BLaER1 (cell line): ENCODE measurements around the gene C6orf89.

Experiments used
- H3K27ac ChIP-seq: shearing (Covaris generic); formaldehyde crosslinking; 2 replicates; pipeline ENCODE4 v1.8.1; 2022
- H3K27me3 ChIP-seq: shearing (Covaris generic); formaldehyde crosslinking; 2 replicates; pipeline ENCODE4 v1.8.1; 2022
- H3K36me3 ChIP-seq: shearing (Covaris generic); formaldehyde crosslinking; 2 replicates; pipeline ENCODE4 v1.8.1; 2022
- H3K4me1 ChIP-seq: shearing (Covaris generic); formaldehyde crosslinking; 2 replicates; pipeline ENCODE4 v1.8.1; 2022
- H3K4me2 ChIP-seq: shearing (Covaris generic); formaldehyde crosslinking; 2 replicates; pipeline ENCODE4 v1.8.1; 2022
- H3K4me3 ChIP-seq: shearing (Covaris generic); formaldehyde crosslinking; 2 replicates; pipeline ENCODE4 v1.8.1; 2022
- H3K9ac ChIP-seq: shearing (Covaris generic); formaldehyde crosslinking; 2 replicates; pipeline ENCODE4 v1.8.1; 2022
- H3K9me3 ChIP-seq: shearing (Covaris generic); formaldehyde crosslinking; 2 replicates; pipeline ENCODE4 v1.8.1; 2022
- H4K20me1 ChIP-seq: shearing (Covaris generic); formaldehyde crosslinking; 2 replicates; pipeline ENCODE4 v1.8.1; 2022
- Cebpa-rat ChIP-seq: shearing (Covaris generic); IDR thresholded peaks from 2 replicates; pipeline ENCODE4 v1.8.1; 2022

Gene C6orf89

DNA sequence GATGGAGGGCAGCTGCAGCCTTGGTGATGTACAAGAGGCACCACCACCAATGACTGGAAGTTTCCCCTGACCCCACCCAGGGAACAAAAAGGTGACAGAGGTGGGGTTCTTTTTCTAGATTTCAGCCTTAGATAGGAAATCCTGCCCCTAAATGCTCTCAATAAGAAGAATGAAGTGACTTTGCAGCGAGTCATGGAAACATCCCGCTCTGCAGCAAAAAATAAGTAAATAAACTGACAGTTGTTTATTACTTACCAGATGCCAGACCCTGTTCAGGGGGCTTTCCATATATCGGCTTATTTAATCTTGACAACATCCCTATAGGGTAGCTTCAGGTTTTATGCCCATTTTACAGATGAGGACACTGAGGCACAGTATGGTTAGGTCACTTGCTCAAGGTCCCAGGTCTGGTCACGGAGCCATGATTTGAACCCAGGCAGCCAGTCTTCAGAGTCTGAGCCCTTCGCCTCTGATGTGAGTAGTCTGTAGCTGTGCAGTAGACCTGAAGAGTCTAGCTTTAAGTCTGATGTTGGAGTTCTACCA, 19.2 kb downstream of the C6orf89 start:
- no peak for TF ChIP-seq Cebpa-rat
- Histone ChIP-seq H3K4me1 (peaks cover 7% of the 10 kb centered on the region), H3K4me3 (no peak overlapping the region), H3K4me2 (no peak overlapping the region), H4K20me1 (0 out of 2 replicates have a peak, but pooled peaks cover 6% of the 10 kb centered on the region), H3K9me3 (no peaks in the 10 kb centered on the region), H3K27ac (no peak overlapping the region), H3K36me3 (peaks cover 74% of the 10 kb centered on the region), H3K9ac (no peak overlapping the region), H3K27me3 (no peaks in the 10 kb centered on the region)

DNA sequence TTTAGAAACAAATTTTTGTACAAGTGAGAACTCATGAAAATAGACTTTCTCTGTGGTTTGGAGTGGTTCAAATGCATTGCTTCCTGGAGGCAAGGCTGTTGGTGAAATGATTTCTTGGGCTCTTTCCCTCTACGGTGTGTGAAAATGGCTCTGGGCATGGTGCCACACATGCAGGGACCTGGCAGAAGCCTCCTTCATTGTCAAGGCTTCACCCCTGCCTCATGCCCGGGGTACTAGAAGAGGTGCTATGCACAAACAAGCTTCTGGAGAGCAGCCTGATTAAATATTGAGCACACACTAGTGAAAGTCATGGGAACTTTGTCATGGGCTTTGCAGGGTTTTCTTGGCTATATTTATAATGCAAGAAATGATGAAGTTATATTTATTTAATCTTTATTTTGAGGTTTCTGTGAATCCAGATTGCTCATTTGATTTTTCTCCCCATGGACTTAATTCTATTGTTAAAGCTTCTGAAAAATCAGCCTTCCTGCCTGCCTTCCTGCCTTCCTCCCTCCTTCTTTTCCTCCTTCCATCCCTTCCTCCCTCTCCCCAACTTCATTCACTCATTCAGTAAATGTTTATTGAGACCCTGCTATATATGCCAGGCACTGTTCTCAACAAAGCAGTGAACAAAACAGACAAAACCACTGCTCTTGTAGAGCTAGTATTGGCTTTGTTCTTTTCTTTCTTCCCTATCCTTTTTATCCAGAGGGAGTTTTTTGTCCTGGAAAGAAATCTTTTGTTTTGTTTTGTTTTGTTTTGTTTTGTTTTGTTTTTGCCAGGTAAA, 21.0 kb downstream of the C6orf89 start:
- Histone ChIP-seq H3K36me3 (peaks cover 61% of the 10 kb centered on the region), H3K27me3 (no peaks in the 10 kb centered on the region), H3K9me3 (no peaks in the 10 kb centered on the region), H3K4me1 (peaks cover 17% of the 10 kb centered on the region), H3K4me3 (no peak overlapping the region), H3K9ac (no peak overlapping the region), H4K20me1 (peaks cover 9% of the 10 kb centered on the region), H3K27ac (no peak overlapping the region), H3K4me2 (no peak overlapping the region)
- TF ChIP-seq Cebpa-rat = no peak

DNA sequence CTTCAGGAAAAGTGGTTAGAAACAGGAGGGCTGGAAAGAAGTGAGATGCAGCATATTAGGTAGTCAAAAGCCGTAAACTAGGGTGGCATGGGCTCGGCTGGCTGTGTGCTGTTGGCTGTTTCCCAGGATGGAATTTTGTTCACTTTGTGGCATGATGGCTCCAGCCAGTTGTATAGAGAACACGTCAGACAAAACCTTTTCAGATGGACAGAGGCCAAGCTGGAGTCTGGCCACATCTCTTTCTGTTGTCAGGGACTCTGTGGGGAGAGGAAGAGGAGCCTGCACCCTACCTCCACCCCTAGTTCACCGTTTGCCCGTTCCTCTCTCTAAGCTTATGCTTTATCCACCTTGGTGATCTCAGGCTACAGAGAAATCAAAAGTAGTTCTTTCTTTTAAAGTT, 22.0 kb downstream of the C6orf89 start:
- no peak for TF ChIP-seq Cebpa-rat
- Histone ChIP-seq H3K27me3 (no peaks in the 10 kb centered on the region), H3K4me3 (no peak overlapping the region), H3K9ac (no peak overlapping the region), H3K36me3 (peaks cover 51% of the 10 kb centered on the region), H4K20me1 (peaks cover 19% of the 10 kb centered on the region), H3K9me3 (no peaks in the 10 kb centered on the region), H3K4me1 (peaks cover 28% of the 10 kb centered on the region), H3K4me2 (no peak overlapping the region), H3K27ac (no peak overlapping the region)

DNA sequence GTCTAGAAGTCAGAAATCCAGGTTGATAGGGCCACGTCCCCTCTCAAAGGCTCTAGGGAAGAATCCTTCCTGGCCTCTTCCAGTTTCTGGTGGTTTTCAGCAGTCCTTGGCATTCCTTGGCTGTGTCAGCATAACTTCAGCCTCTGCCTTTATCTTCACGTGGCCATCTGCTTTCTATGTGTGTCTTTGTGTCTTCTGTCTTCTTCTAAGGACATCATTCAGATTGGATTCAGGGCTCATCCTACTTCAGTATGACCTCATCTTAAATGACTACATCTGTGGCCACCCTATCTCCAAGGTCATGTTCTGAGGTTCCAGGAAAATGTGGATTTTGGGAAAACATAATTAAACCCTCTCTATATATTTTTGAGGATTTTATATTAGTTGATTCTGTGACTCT, 23.0 kb downstream of the C6orf89 start:
- TF ChIP-seq Cebpa-rat = no peak

DNA sequence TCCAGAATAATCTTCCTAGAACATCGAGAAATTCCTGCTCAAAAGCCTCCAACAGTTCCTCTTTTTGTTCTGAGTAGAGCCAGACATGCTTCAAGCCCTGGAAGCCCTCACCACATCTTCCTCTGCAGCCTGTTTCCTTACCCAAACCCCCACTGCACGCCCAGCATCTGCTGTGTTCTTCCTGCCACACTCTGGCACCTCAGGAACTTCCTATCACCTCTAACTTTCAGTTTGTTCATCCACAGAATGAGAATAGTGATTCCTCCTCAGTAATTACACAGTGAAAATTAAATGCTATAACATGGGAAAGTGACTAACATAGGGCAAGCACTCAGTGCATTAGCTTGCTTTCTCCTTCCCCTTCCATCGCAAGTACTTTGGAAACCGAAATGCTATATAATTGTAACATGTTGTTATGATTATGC, 26.3 kb downstream of the C6orf89 start:
- H4K20me1 ChIP-seq = peaks cover 50% of the 10 kb centered on the region
- no peak for TF ChIP-seq Cebpa-rat
- H3K27me3 ChIP-seq = no peaks in the 10 kb centered on the region
- no peaks in the 10 kb centered on the region for H3K9me3 ChIP-seq
- peaks cover 40% of the 10 kb centered on the region for H3K36me3 ChIP-seq
- peak overlapping the region; percentile 5; the same call in 1 of the 2 replicates for H3K4me3 ChIP-seq
- H3K4me2 ChIP-seq = peak overlapping the region; percentile 81
- H3K27ac ChIP-seq = peak overlapping the region; percentile 29
- H3K4me1 ChIP-seq = peaks cover 57% of the 10 kb centered on the region
- H3K9ac ChIP-seq = no peak overlapping the region

More for the DNA sequence above, 23.0 kb downstream of the C6orf89 start:
- peaks cover 38% of the 10 kb centered on the region for H3K4me1 ChIP-seq
- no peaks in the 10 kb centered on the region for H3K27me3 ChIP-seq
- H3K36me3 ChIP-seq = peaks cover 45% of the 10 kb centered on the region
- H3K9ac ChIP-seq = no peak overlapping the region
- no peak overlapping the region for H3K4me2 ChIP-seq
- peaks cover 28% of the 10 kb centered on the region for H4K20me1 ChIP-seq
- no peaks in the 10 kb centered on the region for H3K9me3 ChIP-seq
- H3K27ac ChIP-seq = no peak overlapping the region
- no peak overlapping the region for H3K4me3 ChIP-seq

DNA sequence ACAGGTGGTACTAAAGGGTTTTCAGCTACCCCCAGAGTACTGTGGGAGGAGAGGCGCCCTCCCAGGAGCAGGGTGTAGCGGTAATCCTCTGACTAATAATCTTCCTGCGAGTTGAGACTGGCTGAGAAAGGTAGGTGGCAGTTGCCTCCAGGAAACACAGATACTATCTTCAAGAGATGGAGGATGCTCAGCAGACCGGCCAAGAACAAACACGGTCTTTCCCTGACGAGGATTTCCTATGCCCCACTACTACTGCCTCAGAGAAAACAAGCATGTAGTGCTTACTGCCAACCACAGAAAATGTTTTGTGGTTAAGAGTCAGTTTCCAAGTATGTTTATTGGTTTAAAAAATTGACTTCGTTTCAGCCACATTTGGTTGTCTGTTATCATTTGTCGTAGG, 26.8 kb downstream of the C6orf89 start:
- Histone ChIP-seq H3K27ac (peak overlapping the region; percentile 29), H3K27me3 (no peaks in the 10 kb centered on the region), H3K9me3 (no peaks in the 10 kb centered on the region), H3K4me3 (peak overlapping the region; percentile 5; the same call in 1 of the 2 replicates), H4K20me1 (peaks cover 48% of the 10 kb centered on the region), H3K4me2 (peak overlapping the region; percentile 81), H3K9ac (no peak overlapping the region), H3K36me3 (peaks cover 45% of the 10 kb centered on the region), H3K4me1 (peaks cover 57% of the 10 kb centered on the region)
- TF ChIP-seq Cebpa-rat = no peak

DNA sequence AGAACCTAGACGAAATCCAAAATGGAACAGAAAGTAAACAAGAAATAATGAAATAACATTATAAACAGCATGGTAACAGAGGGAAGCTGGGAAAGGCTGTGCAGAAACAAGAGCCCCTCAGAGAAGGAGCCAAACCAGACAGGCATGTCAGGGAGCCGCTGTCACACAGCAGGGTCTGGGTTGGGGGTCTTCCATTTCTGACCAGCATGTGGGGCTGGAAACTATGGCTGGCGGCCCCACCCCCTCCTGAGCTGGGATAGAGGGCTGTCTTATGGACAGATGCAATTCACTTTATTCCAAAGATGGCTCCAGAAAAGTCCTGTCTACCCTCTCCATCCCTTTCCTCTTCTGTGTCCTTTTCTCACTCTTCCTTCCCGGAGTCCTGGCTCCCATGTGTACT, 27.3 kb downstream of the C6orf89 start:
- Histone ChIP-seq H3K4me1 (peaks cover 57% of the 10 kb centered on the region), H3K9ac (no peak overlapping the region), H3K27ac (no peak overlapping the region), H3K27me3 (no peaks in the 10 kb centered on the region), H3K9me3 (no peaks in the 10 kb centered on the region), H3K4me2 (peak overlapping the region; percentile 81), H3K4me3 (no peak overlapping the region), H4K20me1 (peaks cover 44% of the 10 kb centered on the region), H3K36me3 (peaks cover 45% of the 10 kb centered on the region)
- TF ChIP-seq Cebpa-rat = no peak

DNA sequence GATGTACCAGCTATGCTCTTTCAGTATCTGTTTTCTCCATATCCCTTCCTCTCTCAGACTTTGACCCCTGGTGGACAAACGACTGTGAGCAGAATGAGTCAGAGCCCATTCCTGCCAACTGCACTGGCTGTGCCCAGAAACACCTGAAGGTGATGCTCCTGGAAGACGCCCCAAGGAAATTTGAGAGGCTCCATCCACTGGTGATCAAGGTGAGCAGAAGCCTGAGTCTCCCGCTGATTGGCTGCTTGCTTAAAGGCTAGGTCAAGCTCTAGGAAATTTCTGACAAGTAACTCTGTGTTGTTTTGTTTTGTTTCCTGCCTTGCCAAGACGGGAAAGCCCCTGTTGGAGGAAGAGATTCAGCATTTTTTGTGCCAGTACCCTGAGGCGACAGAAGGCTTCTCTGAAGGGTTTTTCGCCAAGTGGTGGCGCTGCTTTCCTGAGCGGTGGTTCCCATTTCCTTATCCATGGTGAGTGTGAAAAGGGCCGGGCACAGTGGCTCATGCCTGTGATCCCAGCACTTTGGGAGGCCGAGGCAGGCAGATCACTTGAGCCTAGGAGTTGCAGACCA, 28.6 kb downstream of the C6orf89 start:
- no peak overlapping the region for H3K9ac ChIP-seq
- H3K27ac ChIP-seq = no peak overlapping the region
- peaks cover 44% of the 10 kb centered on the region for H4K20me1 ChIP-seq
- no peak overlapping the region for H3K4me3 ChIP-seq
- H3K27me3 ChIP-seq = no peaks in the 10 kb centered on the region
- peak overlapping the region; percentile 81 for H3K4me2 ChIP-seq
- no peaks in the 10 kb centered on the region for H3K9me3 ChIP-seq
- H3K36me3 ChIP-seq = peaks cover 51% of the 10 kb centered on the region
- TF ChIP-seq Cebpa-rat = no peak
- H3K4me1 ChIP-seq = peaks cover 57% of the 10 kb centered on the region

DNA sequence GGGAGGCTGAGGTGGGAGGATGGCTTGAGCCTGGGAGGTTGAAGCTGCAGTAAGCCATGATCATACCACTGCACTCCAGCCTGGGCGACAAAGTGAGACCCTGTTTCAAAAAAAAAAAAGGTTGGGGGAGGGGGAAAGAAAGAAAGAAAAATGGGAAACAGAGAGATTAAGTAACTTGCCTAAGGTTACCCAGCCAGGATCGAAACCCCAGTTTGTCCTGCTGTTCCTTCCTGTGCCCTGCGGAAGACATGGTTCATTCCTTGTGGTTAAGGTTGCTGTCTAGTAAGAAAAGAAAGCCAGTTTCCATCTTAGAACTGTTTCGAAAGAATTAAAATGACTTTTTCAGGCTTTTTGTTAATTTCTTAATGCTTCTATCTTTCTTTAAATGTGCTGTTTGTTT, 29.8 kb downstream of the C6orf89 start:
- Histone ChIP-seq H3K9ac (no peak overlapping the region), H3K36me3 (peaks cover 60% of the 10 kb centered on the region), H3K4me3 (no peak overlapping the region), H3K4me2 (peak overlapping the region; percentile 81), H3K9me3 (no peaks in the 10 kb centered on the region), H3K27ac (no peak overlapping the region), H4K20me1 (peaks cover 44% of the 10 kb centered on the region), H3K4me1 (peaks cover 57% of the 10 kb centered on the region), H3K27me3 (no peaks in the 10 kb centered on the region)
- no peak for TF ChIP-seq Cebpa-rat

DNA sequence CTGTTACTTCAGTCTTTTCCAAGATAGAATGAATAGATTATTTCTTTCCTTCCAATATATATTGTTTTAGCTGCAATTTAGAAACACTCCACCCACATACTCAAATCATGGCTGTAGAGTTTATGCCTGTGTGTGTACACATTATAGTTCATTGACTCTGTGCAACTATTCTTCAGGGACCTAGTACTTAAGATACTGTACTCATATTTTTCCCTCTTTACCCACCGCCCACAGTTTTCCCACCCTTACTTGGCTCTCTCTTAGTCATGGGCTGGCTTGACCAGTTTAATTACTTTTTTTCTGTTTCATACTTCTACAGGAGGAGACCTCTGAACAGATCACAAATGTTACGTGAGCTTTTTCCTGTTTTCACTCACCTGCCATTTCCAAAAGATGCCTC, 30.4 kb downstream of the C6orf89 start:
- H4K20me1 ChIP-seq = peaks cover 44% of the 10 kb centered on the region
- peaks cover 60% of the 10 kb centered on the region for H3K36me3 ChIP-seq
- H3K4me3 ChIP-seq = no peak overlapping the region
- no peaks in the 10 kb centered on the region for H3K27me3 ChIP-seq
- H3K4me2 ChIP-seq = peak overlapping the region; percentile 81
- H3K9ac ChIP-seq = no peak overlapping the region
- H3K9me3 ChIP-seq = no peaks in the 10 kb centered on the region
- no peak overlapping the region for H3K27ac ChIP-seq
- peaks cover 57% of the 10 kb centered on the region for H3K4me1 ChIP-seq
- TF ChIP-seq Cebpa-rat = no peak
